ENCODE results near the gene UGT1A6. TPM values are rescaled to one million over a fixed set of nuclear protein-coding genes. Genes with fewer than 3 reads are reported as not detected.
"Not testable (repeated sequence)": the region's sequence is repeated elsewhere in the genome, so short reads cannot be mapped to it uniquely, and the experiment has no call there.

The UGT1A6 gene
- total RNA-seq, 2 experiments from 2014 or later = not detected

DNA sequence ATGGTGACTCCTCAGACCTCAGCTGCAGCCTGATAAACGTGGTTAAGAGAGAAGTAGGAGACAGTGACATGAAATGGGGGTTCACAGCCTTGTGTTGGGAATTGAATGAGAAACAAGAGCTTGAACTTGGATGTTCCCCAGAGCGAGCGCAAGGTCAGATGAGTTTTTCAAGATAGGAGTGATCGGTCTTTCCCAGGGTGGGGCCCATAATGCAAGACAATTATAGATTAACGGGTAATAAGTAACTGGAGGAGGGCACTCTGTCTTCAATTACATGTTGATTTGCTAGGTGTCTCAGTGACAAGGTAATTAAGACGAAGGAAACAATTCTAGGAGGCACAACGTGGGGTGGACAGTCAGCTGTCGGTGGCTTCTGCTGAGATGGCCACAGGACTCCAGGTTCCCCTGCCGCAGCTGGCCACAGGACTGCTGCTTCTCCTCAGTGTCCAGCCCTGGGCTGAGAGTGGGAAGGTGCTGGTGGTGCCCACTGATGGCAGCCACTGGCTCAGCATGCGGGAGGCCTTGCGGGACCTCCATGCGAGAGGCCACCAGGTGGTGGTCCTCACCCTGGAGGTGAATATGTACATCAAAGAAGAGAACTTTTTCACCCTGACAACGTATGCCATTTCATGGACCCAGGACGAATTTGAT lies 20.0 kb downstream of the UGT1A6 start, which contains the start of gene UGT1A5:
UGT1A5 (plus strand) TSS at position 297 of the 651 bp plus-strand sequence; CDS start at position 382, 85 bp downstream.
- H3K9me3 Mint-ChIP-seq = no peaks in the 10 kb centered on the region

GRCh38 chr2:233713262-233713615 lies 20.5 kb downstream of the UGT1A6 start:
- no peaks in the 10 kb centered on the region for H3K36me3 Mint-ChIP-seq (ENCODE audit: low read depth)
- ChIA-PET POLR2A (no interaction called here), CTCF (no interaction called here)
- H3K4me1 Mint-ChIP-seq = peaks cover 5% of the 10 kb centered on the region
- no peak overlapping the region for H3K27ac Mint-ChIP-seq
- H3K27me3 Mint-ChIP-seq = peaks cover 39% of the 10 kb centered on the region
- H3K9me3 Mint-ChIP-seq = no peaks in the 10 kb centered on the region
- DNase-seq = no peak
- no peak overlapping the region for H3K4me3 Mint-ChIP-seq

More for the DNA sequence above, 20.0 kb downstream of the UGT1A6 start, which contains the start of gene UGT1A5:
- Mint-ChIP-seq H3K4me3 (no peak within 1 kb of the TSS), H3K27me3 (peaks cover 35% of the 10 kb centered on the region), H3K4me1 (peaks cover 5% of the 10 kb centered on the region), H3K27ac (no peak within 1 kb of the TSS), H3K36me3 (ENCODE audit: low read depth) (no peaks in the 10 kb centered on the region)
- ChIA-PET CTCF (no interaction called here), POLR2A (no interaction called here)
- DNase-seq = no peak

GRCh38 chr2:233714121-233714520 lies 21.4 kb downstream of the UGT1A6 start:
- POLR2A ChIA-PET = no interaction called here
- DNase-seq = no peak
- Mint-ChIP-seq H3K9me3 (no peaks in the 10 kb centered on the region), H3K4me3 (no peak overlapping the region), H3K36me3 (ENCODE audit: low read depth) (no peaks in the 10 kb centered on the region), H3K4me1 (peaks cover 5% of the 10 kb centered on the region), H3K27me3 (peaks cover 38% of the 10 kb centered on the region), H3K27ac (no peak overlapping the region)
- CTCF ChIA-PET = no interaction called here

GRCh38 chr2:233718552-233718951 lies 25.9 kb downstream of the UGT1A6 start, which contains the start of gene UGT1A4:
Gene UGT1A4, plus strand, starts transcription at chr2:233718736. Its CDS starts 85 bp downstream, at chr2:233718821.
- Mint-ChIP-seq H3K4me1 (peaks cover 5% of the 10 kb centered on the region), H3K27ac (no peak within 1 kb of the TSS), H3K9me3 (no peaks in the 10 kb centered on the region), H3K36me3 (ENCODE audit: low read depth) (no peaks in the 10 kb centered on the region), H3K4me3 (no peak within 1 kb of the TSS), H3K27me3 (peaks cover 32% of the 10 kb centered on the region)
- CTCF ChIA-PET = interaction anchor here (0.9 kb wide), 1 partner anchor 11 kb away, joined by 3 read pairs; no protein-coding TSS in a partner anchor
- POLR2A ChIA-PET = no interaction called here
- DNase-seq = no peak

DNA sequence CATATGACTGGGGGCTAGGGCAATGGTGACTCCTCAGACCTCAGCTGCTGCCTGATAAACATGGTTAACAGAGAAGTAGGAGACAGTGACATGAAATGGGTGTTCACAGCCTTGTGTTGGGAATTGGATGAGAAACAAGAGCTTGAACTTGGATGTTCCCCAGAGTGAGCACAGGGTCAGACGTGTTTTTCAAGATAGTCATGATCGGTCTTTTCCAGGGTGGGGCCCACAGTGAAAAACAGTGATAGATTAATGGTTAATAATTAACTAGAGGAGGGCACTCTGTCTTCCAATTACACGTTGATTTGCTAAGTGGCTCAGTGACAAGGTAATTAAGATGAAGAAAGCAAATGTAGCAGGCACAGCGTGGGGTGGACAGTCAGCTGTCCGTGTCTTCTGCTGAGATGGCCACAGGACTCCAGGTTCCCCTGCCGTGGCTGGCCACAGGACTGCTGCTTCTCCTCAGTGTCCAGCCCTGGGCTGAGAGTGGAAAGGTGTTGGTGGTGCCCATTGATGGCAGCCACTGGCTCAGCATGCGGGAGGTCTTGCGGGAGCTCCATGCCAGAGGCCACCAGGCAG lies 36.1 kb downstream of the UGT1A6 start, which contains the start of gene UGT1A3:
UGT1A3 (plus strand) TSS at position 320 of the 579 bp plus-strand sequence; CDS start at position 405, 85 bp downstream.
- ChIA-PET POLR2A (no interaction called here), CTCF (no interaction called here)
- Mint-ChIP-seq H3K9me3 (no peaks in the 10 kb centered on the region), H3K4me1 (no peaks in the 10 kb centered on the region), H3K4me3 (no peak within 1 kb of the TSS), H3K36me3 (ENCODE audit: low read depth) (no peaks in the 10 kb centered on the region), H3K27me3 (peaks cover 4% of the 10 kb centered on the region), H3K27ac (no peak within 1 kb of the TSS)
- no peak for DNase-seq

DNA sequence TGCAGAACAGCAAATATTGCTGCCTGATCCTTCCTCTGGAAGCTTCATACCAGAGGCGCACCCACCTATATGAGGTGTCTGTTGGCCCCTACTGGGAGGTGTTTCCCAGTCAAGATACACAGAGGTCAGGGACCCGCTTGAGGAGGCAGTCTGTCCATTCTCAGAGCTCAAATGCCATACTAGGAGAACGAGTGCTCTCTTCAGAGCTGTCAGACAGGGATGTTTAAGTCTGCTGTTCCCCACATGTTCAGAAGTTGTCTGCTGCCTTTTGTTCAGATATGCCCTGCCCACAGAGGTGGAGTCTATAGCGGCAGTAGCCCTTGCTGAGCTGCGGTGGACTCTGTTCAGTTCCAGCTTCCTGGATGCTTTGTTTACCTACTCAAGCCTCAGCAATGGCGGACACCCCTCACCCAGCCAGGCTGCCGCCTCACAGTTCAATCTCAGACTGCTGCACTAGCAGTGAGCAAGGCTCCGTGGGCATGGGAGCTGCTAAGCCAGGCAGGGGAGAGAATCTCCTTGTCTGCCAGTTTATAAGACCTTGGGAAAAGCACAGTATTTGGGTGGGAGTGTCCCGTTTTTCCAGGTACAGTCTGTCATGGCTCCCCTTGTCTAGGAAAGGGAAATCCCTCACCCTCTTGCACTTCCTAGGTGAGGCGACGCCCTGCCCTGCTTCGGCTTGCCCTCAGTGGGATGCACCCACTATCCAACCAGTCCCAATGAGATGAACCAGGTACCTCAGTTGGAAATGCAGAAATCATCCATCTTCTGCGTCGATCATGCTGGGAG lies 44.4 kb downstream of the UGT1A6 start:
- H3K27me3 Mint-ChIP-seq = peaks cover 23% of the 10 kb centered on the region
- H3K36me3 Mint-ChIP-seq (ENCODE audit: low read depth); H3K9me3 Mint-ChIP-seq; POLR2A ChIA-PET; CTCF ChIA-PET; H3K4me1 Mint-ChIP-seq; H3K4me3 Mint-ChIP-seq; H3K27ac Mint-ChIP-seq; DNase-seq: not testable (repeated sequence)

DNA sequence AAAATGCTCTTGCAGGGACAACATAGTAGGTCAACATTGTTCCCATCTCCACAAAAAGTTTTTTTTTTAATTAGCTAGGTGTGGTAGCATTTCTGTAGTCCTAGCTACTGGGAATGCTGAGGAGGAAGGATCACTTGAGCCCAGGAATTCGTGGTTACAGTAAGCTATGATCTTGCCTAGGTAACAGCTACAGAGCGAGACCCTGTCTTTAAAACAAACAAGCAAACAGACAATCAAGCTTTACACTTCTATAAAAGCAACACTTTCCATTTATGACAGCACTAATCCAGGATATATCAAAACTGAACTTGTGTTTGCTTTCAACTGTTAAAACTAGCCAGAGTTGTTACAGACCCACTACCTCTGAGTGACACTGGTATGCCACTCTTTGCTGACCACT lies 48.2 kb downstream of the UGT1A6 start:
- Mint-ChIP-seq H3K36me3 (ENCODE audit: low read depth) (no peaks in the 10 kb centered on the region), H3K27me3 (peaks cover 14% of the 10 kb centered on the region), H3K4me3 (no peak overlapping the region), H3K9me3 (no peaks in the 10 kb centered on the region), H3K4me1 (no peaks in the 10 kb centered on the region), H3K27ac (no peak overlapping the region)
- ChIA-PET POLR2A (no interaction called here), CTCF (no interaction called here)
- no peak for DNase-seq

DNA sequence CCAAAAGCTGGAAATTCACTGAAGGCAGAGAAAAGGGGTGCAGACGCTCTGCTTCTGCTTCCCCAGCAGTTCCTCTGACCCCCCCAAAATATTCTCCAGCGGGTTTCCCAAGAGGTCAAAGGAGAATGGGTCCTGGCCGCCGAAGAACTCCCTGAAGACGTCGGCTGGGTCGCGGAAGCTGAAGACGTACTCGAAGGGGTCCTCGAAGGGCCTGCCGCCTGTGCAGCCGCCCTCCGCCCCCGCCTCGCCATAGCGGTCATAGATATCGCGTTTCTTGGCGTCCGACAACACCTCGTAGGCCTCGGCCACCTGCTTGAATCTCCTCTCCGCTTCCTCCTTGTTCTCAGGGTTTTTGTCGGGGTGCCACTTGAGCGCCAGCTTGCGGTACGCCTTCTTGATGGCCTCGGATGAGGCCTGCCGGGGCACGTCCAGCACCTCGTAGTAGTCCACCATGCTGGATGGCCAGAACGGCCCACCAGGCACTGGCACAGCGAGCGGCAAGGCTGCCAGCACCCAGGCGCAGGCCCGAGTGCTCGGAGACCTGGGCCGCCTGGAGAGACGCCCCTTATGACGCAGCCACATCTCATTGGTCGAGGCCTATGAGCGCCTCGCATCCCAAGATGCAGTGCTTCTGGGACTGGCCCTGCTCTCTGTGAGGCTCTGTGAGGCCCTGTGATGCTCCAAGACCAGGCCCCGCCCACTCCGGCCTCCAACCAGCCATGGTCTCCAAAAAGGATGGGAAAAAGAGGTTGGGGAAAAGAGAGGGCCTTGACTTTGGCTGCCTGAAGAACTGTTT lies 51.0 kb downstream of the UGT1A6 start:
- Mint-ChIP-seq H3K4me1 (no peaks in the 10 kb centered on the region), H3K4me3 (no peak overlapping the region), H3K9me3 (no peaks in the 10 kb centered on the region), H3K27ac (no peak overlapping the region), H3K27me3 (peaks cover 10% of the 10 kb centered on the region), H3K36me3 (ENCODE audit: low read depth) (no peaks in the 10 kb centered on the region)
- CTCF ChIA-PET = no interaction called here
- no peak for DNase-seq
- POLR2A ChIA-PET = no interaction called here

DNA sequence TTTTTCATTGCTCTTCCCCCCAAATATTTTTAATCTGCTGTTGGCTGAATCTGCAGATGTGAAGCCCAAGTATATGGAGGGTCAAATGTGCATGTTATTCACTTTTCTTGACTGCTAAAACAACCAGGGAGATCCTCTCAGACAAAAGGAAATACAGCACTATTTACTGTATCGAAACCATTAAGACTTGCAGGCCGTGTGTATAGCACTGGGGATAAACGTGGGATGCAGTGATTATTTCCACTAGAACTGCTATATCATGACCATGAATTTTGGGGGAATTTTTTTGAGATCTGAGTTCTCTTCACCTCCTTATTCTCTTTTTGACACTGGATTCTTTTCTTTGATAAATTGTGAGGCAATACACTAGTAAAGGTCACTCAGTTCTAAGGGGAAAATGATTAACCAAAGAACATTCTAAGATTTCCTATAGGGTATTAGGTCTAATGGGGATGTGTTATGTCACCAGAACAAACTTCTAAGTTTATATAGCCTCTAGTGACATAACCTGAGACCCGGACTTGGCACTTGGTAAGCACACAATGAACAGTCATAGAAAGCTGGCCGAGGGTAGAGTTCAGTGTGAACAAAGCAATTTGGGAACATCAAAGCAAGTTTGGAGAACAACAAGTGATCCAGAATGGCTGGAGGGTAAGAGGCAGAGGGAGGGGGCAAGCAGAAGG lies 52.5 kb downstream of the UGT1A6 start:
- Mint-ChIP-seq H3K36me3 (ENCODE audit: low read depth) (no peaks in the 10 kb centered on the region), H3K27ac (no peak overlapping the region), H3K9me3 (no peaks in the 10 kb centered on the region), H3K4me1 (no peaks in the 10 kb centered on the region), H3K27me3 (peaks cover 18% of the 10 kb centered on the region), H3K4me3 (no peak overlapping the region)
- ChIA-PET POLR2A (no interaction called here), CTCF (no interaction called here)
- DNase-seq = no peak

GRCh38 chr2:233745838-233746237 lies 53.1 kb downstream of the UGT1A6 start:
- DNase-seq; H3K9me3 Mint-ChIP-seq; CTCF ChIA-PET; POLR2A ChIA-PET; H3K4me1 Mint-ChIP-seq; H3K27ac Mint-ChIP-seq; H3K36me3 Mint-ChIP-seq (ENCODE audit: low read depth); H3K4me3 Mint-ChIP-seq: not testable (repeated sequence)
- H3K27me3 Mint-ChIP-seq = peaks cover 19% of the 10 kb centered on the region

DNA sequence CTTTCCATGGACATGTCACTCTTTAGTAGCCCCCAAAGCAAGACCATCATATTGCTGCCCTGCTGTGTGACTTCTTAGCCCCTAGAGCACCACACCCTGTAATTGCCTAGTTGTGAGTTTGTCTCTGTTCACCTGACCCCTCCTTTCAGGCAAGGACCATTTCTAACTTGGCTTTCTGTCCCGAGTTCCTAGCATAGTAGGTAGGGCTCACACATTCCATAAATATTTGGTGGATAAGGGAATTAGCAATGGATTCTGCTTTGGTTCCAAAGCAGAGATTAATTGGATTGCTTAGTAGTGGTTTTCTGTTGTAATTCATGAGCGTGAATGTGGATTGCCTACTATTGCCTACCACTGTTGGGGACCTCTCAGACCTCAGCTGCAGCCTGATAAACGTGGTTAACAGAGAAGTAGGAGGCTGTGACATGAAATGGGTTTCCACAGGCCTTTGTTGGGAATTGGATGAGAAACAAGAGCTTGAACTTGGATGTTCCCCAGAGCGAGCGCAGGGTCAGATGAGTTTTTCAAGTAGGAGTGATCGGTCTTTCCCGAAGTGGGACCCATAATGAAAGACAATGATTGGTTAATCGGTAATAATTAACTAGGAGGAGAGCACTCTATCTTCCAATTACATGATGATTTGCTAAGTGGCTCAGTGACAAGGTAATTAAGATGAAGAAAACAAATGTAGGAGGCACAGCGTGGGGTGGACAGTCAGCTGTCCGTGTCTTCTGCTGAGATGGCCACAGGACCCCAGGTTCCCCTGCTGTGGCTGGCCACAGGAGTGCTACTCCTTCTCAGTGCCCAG lies 54.0 kb downstream of the UGT1A6 start:
- Mint-ChIP-seq H3K9me3 (peaks cover 2% of the 10 kb centered on the region), H3K36me3 (ENCODE audit: low read depth) (no peaks in the 10 kb centered on the region), H3K4me1 (no peaks in the 10 kb centered on the region), H3K27ac (no peak overlapping the region), H3K4me3 (no peak overlapping the region), H3K27me3 (peaks cover 21% of the 10 kb centered on the region)
- ChIA-PET POLR2A (no interaction called here), CTCF (no interaction called here)
- no peak for DNase-seq

GRCh38 chr2:233747283-233747544 lies 54.5 kb downstream of the UGT1A6 start:
- Mint-ChIP-seq H3K9me3 (peaks cover 2% of the 10 kb centered on the region), H3K27ac (no peak overlapping the region)
- CTCF ChIA-PET = no interaction called here

More at GRCh38 chr2:233747283-233747544, 54.5 kb downstream of the UGT1A6 start:
- Mint-ChIP-seq H3K4me1 (no peaks in the 10 kb centered on the region), H3K36me3 (ENCODE audit: low read depth) (no peaks in the 10 kb centered on the region), H3K27me3 (peaks cover 21% of the 10 kb centered on the region), H3K4me3 (no peak overlapping the region)
- POLR2A ChIA-PET = no interaction called here
- DNase-seq = no peak

Data from activated CD4-positive, alpha-beta memory T cell treated with anti-CD3 and anti-CD28 coated beads, Interleukin-2, amount 10 ng/mL, durations not matched to agents 7 days and 5 days (primary cell).